PFSK-1 (cell line): ENCODE results near the gene APP.

Experiments used
- FOXP2 ChIP-seq: optimal IDR thresholded peaks from 2 replicates; pipeline ENCODE3; 2011; ENCODE audit warnings: borderline replicate concordance, control low read depth, inconsistent platforms; ENCODE audit not compliant: insufficient read depth; ENCODE audit errors: extremely low read length, extremely low read depth
- POLR2AphosphoS5 ChIP-seq: IDR thresholded peaks from 2 replicates; pipeline ENCODE4 v1.6.1; 2012; ENCODE audit warnings: low read depth, mild to moderate bottlenecking, control low read depth, low read length, moderate library complexity
- REST ChIP-seq, 2 experiments: IDR thresholded peaks; 2 replicates each; pipeline versions ENCODE4 v1.6.1 to v1.8.0; 2011 to 2012; ENCODE audit warnings: low read depth in 2 of 2, low read length in 2 of 2, control low read depth in 1 of 2, inconsistent platforms in 1 of 2, mild to moderate bottlenecking in 1 of 2, moderate library complexity in 1 of 2; ENCODE audit not compliant: insufficient read depth in 1 of 2
- SIN3A ChIP-seq: IDR thresholded peaks from 2 replicates; pipeline ENCODE4 v1.6.1; 2012; ENCODE audit warnings: mild to moderate bottlenecking, low read length, moderate library complexity, borderline replicate concordance; ENCODE audit not compliant: insufficient read depth
- TAF1 ChIP-seq: IDR thresholded peaks from 2 replicates; pipeline ENCODE4 v1.6.1; 2012; ENCODE audit warnings: low read length, control low read depth, borderline replicate concordance; ENCODE audit not compliant: insufficient read depth

Gene APP

GRCh38 chr21:26130249-26130881, 40.2 kb downstream of the APP start:
- TF ChIP-seq TAF1 = no peak
- no peak for TF ChIP-seq POLR2AphosphoS5
- TF ChIP-seq FOXP2 = no peak
- 0 out of 4 replicates have a peak, but pooled peaks of 1 of the 2 experiments have one; percentile 17 for TF ChIP-seq REST (IDR thresholded peaks at IDR 0.05; ENCODE audit: insufficient read depth in 1 of 2, low read depth in 2 of 2, low read length in 2 of 2)
- TF ChIP-seq SIN3A = no peak

DNA sequence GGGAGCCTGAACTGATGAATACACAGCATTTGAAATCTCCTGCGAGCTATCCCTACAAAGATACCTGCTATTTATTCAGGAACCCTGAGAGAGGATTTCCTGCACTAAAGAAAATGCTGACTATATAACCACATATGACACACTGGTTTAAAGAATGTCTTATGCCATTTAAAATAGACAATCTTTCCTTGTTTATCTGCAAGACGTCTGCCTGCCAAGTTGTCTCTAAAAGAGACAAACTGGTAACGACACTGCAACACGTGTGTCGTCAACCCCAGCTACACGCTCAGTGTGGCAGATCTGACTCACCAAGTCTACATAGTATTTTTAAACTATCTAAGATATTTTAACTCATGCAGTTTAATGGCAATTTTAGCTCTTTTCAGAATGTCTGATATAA, 42.7 kb downstream of the APP start:
- TF ChIP-seq POLR2AphosphoS5 (no peak), FOXP2 (no peak), REST (IDR thresholded peaks at IDR 0.05; ENCODE audit: insufficient read depth in 1 of 2, low read depth in 2 of 2, low read length in 2 of 2) (no peak), TAF1 (no peak), SIN3A (no peak)

GRCh38 chr21:26127073-26127814, 43.3 kb downstream of the APP start:
- TF ChIP-seq FOXP2 (no peak), POLR2AphosphoS5 (no peak)

DNA sequence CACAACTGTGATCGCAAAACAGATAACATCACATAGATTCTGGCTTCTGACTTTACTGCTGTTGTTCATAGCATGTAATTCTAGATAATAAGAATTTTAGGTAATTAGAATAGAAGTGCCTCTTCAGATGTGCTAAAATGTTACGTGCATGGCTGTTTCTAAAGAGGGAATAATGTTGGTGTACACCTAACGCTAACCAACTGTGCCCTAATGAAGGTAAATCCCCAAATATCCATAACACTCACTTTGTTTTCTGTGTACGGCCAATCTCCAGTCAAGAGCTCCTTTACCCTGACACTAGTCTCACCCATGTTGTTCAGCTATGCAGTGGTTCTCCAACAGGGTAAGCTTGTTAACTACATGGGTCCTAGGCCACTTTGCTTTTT, 44.4 kb downstream of the APP start:
- no peak for TF ChIP-seq REST (IDR thresholded peaks at IDR 0.05; ENCODE audit: insufficient read depth in 1 of 2, low read depth in 2 of 2, low read length in 2 of 2)
- TF ChIP-seq SIN3A = no peak
- TF ChIP-seq TAF1 = no peak
- no peak for TF ChIP-seq FOXP2
- no peak for TF ChIP-seq POLR2AphosphoS5

DNA sequence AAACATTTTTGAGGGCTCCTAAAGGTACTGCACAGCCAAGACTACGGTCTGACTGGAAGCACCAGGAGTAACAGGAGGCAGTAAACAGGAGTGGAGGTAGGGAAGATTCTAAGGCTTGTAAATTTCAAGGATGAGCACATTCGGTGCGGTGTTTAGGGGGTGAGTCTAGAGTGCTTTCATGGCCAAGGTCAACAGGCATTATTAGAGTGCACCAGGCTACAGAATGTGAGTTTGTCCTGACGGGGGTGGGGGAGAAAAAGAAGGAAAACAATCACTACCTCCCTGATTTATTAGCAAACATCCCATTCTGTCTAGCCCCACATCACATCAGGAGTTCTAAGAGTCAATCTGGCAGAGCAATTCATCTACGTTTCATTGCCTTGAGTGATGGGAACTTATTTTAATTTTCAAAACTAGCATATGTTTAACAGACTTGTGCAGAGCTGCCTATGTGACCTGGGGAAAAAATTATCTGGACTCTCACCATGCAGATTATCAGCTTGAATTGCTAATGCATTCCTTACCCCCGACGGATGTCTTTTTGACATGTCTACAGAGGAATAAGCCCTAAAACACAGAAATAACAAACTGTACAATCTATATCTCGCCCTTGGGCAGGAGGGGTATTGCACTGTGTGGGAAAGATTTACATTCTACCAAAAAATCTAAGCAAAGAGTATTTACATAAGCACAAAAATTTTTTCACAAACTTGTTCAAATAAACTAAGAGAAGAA, 45.0 kb downstream of the APP start:
- TF ChIP-seq TAF1 = no peak
- no peak for TF ChIP-seq POLR2AphosphoS5
- no peak for TF ChIP-seq REST (IDR thresholded peaks at IDR 0.05; ENCODE audit: insufficient read depth in 1 of 2, low read depth in 2 of 2, low read length in 2 of 2)
